Measurements from ENCODE around the gene GIPC2.
"Not testable (repeated sequence)": the region's sequence is repeated elsewhere in the genome, so short reads cannot be mapped to it uniquely, and the experiment has no call there.

The GIPC2 gene

DNA sequence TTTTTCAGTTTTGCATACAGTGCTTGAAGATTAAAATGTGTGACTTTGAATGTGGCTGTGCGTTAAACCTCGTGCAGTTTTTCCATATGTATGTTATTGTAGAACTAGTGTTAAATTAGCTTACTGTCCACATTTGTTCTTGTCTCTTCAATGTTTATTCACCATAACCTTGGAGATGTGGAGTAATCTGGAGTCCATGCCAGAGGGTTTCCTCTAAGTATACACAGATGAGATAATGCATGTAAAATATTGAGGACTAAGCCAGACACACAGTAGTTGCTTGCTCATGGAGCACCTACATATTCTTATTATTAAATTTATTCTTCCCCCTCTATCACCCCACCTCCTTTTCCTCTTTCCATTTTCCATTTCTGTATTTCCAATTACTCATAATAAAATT, 7.7 kb upstream of the GIPC2 start:
- no peak for DNase-seq

DNA sequence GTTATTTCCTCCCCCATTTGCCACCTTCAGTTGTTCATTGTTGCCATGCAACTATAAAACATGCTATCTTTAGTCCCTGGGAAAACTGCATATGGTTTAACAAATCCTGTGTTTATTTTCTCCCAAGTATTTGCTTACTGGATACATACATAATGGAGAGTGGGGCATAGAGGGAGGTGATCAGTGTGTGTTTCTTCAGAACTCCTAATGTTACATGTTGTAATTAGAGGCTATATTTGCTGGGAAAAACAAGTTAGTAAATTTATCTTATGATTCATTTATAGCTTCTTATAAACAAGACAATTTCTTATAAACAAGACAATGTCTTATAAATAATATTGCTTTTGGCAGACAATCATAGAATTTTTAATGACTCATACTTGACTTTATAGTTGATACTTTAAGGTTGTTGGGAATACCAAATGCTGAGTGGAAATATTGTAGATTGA, 7.3 kb upstream of the GIPC2 start:
- DNase-seq: no peak

DNA sequence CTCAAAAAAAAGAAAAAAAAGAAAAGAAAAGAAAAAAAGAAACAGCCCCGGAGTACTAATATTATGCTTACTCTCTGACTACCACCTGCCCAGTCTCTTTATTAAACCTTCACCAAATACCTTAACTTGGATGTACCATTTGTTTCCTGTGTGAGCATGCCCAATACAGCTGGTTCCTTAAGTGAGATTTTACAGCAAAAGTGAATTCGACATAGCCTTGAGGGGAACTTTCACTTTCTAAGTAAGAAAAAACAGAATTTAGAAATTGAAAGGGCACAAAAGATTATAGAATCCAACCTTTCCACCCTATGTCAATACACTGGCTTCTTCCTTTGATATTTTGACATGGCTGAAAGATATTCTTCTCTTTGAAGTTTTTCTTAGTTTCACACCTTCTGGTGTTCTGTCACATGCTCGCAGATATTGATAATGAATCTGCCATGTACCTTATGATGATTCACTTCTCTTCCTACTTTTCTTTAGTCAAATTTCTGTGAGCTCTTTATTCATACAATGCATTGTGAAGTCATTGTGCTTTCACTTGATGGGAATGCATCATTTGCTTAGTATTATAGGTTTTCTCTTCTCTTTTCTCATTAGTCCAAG, 5.2 kb upstream of the GIPC2 start:
- DNase-seq: no peak

DNA sequence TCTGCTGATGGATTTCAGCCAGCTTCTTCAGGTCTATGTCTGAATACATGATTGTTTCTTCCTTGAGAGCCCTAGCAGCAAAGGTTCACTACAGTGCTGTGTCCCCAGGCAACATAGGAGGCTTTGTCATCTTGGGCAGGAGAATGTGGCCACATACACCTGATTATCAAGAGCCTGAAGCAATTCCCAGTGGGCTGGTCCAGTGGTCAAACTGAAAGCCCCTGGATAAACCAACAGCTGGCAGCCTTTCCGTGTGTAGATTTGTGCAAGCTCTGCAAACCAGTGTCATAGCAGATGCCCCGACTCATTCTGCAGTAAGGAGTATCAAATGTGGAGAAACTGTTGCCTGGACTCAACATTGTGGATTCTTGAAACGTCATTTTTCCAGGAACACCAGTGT, 2.3 kb upstream of the GIPC2 start:
- DNase-seq: no peak

DNA sequence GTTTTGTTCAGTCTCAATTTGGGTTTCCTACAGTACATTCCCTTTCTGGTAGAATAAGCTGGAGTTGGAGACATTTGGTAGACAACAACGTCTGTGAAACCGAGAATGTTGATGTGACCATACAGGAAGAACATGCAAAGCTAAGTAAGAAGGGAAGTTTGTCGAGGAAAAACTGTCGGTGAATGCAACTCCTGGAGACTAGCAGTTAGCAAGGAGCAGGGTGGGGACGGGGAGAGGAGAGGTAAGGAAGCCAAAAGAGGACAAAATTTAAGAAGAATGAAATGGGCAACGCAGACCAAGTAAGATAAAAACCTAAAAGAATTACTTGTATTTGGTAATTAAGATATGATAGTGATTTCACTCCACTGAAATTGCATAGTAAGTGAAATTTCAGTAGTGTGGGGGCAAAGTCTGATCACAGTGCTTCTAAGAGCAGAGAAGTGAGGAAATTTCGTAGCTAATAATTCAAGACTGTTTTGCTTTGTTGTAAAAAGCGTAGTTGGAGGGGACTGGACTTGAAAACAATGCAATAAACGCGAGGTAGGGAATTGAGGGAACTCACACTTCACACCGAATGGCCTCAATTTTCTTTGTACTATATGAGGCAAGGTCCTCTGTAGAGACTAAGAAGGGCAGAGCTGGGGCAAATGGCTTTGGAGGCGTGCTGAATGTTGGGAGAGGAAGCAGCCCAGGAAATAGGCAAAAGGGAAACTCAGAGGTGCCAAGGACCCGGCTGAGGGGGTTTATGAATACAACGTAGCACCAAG, 787 bp upstream of the GIPC2 start:
- DNase-seq: no peak

DNA sequence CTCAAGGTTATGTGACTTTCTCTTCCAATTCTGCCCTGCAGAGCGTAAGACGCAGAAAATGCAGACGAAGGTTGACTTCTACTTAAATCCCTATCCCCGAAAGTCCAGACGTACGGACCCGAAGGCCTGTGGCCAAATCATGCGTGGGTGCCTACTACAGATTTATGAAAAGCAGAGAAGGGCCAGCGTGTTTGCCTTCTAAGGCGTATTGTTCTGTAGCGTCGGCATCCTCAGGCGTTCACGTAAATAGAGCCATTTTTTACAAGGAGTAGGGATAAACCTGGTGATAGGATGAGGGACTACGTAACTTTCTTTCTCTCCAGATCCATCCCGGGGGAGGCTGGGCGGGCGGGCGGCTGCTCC, 222 bp upstream of the GIPC2 start:
- DNase-seq: no peak

DNA sequence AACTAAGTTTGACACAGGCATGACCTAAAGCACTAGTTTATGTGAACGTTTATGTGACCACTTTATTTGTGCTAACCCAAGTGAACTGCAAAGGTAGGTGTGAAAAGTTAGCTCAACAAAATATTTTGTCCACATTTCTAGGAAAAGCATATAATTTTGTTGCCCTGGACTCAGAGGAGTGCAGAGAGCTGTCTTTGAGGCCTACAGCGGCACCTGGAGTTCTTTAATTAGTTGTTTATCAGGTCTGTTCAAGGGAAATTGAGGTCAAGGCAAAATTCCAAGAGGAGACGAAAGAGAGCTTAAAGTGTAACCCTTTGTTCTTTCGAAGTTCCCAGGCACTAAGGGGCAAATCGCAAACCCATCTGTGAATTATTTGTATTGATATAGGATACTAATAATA, 1.3 kb downstream of the GIPC2 start:
- DNase-seq: no peak

DNA sequence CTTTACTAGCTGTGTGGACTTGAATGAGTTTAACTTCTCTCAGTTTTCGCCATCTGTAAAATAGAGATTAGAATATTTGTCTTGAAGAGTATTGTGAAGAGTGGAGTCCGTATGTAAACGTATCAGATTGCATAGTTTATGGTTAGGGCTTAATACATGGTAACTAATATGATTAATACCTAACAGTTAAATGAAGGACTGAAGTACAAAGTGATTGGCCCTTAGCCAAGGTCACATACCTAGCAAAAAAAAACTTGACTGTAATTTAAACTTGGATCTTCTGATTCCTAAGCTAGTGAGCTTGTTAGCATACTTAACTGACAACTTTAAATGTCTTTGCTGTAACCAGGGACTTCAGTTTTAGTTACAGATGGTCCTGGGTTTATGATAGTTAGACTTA, 1.9 kb downstream of the GIPC2 start:
- DNase-seq: no peak

DNA sequence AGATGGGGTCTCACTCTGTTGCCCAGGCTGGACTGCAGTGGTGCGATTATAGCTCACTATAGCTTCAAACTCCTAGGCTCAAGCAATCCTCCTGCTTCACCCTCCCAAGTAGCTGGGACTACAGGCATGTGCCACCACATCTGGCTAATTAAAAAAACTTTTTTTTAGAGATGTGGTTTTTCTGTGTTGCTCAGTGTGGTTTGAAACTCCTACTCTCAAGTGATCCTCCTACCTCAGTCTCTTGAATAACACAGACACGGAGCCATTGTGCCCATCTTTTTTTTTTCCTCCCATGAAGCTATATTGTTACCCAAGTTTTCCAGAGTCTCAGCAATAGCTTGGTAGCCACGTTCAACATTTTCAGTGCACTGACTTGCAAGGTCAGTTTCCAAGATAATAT, 2.7 kb downstream of the GIPC2 start:
- no peak for DNase-seq

DNA sequence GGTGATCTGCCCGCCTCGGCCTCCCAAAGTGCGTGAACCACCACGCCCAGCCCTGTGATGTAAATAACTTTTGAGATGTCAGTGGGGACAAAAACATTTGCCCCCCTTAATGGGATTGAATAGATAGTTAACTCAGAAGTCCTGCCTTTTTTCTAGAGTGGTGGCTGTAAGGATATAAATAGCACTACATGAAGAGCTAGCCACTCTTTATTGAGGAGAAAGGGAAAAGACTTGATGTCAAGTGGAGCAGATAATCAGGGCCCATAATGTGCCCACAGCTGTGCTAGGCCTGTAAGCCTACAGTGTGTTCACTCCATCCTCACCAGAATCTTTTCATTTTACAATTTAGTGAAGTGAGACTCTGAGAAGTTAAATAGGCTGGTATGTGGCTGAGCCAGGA, 3.6 kb downstream of the GIPC2 start:
- no peak for DNase-seq

DNA sequence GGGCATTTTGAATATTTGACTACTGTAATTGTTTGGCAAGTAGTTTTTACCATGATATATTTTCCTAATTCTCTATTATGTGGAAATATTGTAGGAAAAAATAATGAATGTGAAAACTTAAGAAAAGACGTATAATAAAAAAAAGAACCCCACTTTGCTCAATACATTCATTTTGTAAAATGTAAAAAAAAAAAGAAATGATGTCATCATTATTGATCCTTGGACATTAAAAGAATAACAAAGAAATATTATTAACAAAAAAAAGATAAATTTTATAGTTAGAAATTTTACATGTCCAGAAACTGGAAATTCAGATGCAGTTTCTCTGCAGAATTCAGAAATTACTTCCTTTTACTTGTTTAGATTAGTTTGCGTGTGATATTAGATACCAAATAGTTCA, 5.2 kb downstream of the GIPC2 start:
- no peak for DNase-seq

DNA sequence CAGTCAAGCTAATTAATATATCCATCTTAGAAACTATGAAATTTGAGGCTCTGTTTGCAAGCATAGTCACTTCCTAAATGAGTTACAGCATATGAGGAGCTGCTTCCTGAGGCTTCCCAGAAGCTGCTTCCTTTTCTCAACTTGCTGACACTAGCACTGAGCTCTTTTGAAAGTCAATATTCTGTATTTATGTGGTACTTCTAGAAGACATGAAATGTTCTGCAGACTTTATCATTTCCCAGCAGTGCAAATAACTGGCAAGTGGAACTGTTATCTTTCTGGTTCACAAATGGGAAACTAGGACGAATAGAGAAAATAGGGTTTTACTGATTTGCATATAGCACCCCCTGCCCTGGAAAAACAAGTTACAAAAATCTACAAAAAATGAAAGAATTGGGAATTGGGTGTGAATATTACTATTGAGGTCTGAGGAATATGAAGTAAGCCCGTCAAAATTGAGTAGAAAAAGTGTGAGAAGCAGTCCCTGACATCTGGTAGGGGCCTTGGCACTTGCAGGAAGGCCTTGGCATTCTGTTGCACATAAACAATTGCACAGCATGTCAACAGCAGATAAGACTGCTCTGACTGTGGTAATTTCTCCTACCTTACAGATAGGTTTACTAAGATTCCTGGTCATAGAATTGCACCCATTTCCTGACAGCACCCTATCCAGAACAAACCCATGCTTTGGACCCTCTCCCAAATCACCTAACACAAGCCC, 7.1 kb downstream of the GIPC2 start:
- DNase-seq: no peak

DNA sequence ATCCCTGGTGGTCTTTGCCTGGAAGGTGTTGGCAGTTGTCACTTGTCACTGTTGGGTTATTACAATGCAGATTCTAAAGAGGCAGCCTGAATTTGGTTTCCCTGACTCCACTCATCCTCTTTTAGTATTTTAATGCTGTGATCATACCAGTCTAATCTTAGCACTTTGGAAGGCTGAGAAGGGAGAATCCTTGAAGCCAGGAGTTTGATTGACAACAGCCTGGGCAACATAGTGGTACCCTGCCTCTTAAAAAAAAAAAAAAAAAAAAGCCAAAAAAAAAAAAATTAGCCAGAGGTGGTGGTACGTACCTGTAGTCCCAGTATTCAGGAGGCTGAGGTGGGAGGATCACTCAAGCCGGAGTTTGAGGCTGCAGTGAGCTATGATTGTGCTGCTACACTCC, 7.7 kb downstream of the GIPC2 start:
- no peak for DNase-seq

DNA sequence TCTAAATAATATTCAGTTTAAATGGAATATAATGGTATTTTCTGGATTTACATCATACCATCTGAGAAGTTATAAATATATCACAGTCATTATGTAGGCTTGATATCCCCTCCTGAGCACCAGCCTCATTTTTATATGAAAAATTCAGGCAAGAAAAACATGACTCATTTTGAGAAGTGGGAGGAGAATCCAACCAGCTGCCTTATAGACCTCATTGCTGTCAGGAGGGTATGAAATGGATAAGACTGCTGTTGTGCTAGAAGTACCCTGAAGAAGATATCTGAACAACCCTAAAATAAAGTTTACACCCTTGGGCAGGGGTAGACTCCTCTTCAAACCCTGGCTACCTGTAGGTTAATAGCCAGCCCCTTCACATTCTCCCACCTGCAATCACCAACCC, 8.8 kb downstream of the GIPC2 start:
- no peak for DNase-seq

DNA sequence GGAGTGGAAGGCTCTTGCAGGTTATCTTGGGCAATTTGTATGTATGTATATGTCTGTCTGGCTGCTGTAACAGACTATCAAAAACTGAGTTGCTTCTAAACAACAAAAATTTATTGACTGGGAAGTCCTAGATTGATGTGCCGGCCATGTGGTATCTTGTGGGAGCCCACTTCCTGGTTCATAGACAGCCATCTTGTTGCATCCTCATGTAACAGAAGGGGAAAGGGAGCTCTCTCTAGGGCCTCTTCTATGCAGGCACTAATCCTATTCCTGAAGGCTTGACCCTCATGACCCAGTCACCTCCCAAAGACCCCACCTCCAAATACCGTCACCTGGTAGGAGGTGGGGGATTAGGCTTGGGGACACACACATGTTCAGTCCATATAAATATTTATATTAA, 9.2 kb downstream of the GIPC2 start:
- no peak for DNase-seq

DNA sequence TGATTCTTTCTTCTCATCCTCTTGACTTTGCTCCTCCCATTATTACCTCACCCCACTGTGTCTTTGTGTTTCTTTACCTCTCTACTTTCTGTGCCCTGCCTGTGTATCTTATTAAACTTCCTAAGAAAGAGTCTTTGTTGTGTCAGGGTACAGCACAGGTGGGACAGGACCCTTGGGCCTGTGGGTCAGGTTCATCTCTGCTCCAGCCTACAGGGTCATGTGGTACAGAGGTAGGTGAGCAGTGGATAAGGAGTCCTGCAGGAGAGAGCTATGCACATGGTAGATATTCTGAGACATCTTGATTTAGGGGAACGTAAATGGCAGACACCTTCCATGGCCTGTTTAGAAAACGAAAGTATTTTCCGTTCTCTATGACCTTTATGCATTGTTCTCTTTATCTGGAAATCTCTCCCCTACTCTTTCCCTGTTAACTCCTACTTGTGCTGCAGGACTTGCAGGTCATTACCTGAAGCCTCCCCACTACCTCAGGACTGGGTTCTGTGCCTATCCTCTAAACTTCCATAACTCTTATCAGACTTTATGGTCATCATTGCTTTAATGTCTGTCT, 9.9 kb downstream of the GIPC2 start:
- DNase-seq: no peak

DNA sequence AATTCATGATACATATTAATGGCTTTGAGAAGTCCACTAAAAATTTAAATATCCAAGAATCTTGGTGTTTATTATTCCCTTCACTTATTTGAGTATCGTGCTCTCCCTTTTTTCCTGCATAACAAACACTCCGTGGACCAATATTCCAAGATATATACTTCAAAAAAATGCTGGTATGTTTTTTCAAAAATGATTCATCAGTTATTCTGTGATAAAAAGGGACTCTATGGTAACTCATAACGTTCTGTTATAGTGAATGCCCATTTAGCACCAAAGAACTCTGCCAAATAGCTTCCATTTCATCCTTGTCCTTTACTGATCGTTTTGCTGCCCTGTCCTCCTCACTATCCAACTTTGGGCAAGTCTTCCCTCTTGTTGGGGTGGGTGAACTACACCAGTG, 12.9 kb downstream of the GIPC2 start:
- DNase-seq: no peak

DNA sequence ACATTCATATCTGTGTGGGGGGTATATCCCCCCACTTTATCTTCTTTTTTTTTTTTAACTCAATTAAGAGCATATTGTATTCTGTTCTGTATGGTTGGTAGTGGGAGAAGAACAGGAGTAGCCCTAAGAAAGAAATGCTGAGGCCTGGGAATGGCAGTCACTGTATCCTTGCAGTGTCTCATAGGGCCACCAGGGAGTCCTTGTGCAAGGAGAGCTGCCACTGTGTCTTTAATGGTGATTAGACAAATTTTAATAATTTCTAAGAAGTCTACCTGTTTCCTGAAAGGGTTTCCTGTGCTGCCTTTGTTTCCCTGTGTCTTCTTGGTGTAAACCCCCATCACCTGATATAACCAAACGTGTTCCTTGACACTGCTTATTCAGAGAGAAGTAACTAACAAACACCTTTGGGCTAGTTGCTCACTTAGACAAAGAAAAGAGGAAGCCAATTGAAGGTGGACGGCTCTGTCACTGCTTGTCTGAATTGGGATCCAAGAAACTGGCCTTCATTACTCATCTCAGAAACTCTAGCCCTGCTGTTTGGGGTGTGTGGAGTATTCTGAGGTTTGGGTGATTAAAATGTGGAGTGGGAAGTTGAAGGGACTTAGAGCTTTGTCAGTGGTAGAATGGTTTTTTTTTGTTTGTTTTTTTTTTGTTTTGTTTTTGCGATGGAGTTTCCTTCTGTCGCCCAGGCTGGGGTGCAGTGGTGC, 15.2 kb downstream of the GIPC2 start:
- DNase-seq: no peak

DNA sequence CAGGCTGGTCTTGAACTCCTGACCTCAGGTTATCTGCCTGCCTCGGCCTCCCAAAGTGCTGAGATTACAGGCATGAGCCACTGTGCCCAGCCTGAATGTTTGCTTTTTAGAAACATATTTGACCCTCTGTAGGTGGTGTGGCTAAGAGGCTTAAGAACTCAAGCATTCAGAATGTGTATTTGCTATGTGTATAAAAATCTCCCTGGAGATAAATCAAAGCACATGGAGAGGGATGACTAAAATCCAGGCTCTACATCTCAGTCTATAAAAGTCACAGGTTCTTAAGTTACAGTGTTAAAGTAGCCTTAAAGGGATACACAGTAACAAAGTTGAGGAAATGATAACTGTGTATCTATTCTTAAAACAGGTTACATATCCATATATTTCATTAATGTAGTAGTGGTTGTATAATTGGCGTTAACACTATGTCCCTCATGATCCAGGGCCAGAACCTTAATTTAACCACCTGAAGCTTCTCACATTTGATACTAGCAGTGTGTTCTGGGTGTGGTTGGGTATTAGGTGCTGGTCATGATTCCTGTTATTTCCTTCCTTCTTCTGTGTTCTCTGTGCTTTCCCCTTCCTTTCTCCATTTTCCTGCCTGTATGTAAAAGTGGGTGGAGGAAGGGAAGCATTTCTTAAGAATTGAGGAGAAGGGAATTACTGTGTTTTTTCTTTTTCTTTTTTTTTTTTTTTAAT, 16.2 kb downstream of the GIPC2 start:
- no peak for DNase-seq

DNA sequence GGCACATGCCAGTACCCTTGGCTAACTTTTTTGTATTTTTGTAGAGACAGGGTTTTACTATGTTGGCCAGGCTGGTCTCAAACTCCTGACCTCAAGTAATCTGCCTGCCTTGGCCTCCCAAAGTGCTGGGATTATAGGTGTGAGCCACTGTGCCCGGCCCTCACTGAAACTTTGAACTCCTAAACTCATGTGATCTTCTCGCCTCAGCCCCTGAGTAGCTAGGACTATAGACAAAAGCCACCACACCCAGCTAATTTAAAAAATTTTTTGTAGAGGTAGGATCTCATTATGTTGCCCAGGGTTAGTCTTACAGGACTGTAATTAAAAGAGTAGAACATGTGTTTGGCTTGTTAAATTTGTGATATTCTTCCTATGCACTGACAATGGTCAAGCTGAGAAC, 19.1 kb downstream of the GIPC2 start:
- not testable (repeated sequence) for DNase-seq

DNA sequence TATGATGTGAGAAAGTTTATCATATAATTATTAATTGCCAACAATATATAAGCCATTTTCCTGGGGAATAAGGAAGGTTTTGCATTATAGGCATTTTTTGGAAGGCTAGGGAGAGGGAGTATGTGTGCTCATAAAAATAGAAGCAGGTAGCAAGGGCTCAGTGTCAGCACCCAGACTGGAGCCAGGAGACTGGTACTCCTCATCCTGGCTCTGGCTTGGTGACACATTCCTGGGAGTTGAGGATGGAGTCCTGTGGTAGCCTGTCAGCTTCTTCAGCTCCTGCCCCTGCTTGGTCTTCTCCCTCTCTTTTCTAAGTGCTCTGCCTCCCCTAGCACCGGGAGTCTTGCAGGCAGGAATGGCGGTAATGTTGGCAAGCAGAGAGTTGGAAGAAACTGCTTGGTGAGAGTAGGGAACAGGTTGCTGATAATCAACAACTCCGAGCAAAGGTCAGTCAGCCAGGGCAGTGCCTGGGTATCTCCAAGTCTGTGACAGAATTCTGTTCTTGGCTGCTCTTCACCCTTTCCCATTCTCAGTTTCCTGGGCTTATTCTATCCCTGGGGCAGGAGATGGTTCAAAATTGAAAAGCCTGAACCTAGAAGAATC, 23.0 kb downstream of the GIPC2 start:
- DNase-seq: no peak

DNA sequence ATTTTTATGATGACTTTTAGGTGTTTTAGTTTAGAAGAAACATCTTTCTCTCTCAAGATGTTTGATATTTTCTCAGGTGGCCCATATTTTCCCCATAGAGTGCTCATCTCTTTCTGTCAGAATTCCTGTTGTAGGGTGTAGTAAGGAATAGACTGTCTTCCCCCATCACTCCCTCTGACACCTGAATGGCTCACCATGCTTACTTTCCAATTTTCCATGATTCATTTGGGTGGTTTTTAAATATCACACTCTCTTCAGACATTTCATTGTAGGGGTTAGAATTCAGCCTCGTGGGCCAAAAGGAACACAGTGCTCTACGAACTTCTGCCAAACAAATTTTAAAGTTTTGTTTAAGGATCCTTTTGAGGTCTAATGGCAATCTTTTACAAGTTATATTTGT, 24.0 kb downstream of the GIPC2 start:
- DNase-seq: no peak

Measured in KG1 (cell line).